NCI-H82 treated with DMSO at 0.1 percent for 48 hours (cell line): ENCODE data around the gene THADA.

ENCODE experiments used
- DNase-seq: peaks from one replicate; lab custom pipeline; 2025; ENCODE audit not compliant: unreplicated experiment; lab: John Stamatoyannopoulos, UW

The THADA gene

GRCh38 chr2:43363120-43363519 is 232.7 kb downstream of the THADA start:
- no peak for DNase-seq

GRCh38 chr2:43361286-43361685 is 234.6 kb downstream of the THADA start:
- DNase-seq, result no peak

- DNase-seq, result no peak
Observed at GRCh38 chr2:43360137-43360536, 235.7 kb downstream of the THADA start.

- DNase-seq, result peak; percentile 91
Observed at GRCh38 chr2:43358410-43359201, 237.2 kb downstream of the THADA start.

GRCh38 chr2:43356774-43357173 is 239.1 kb downstream of the THADA start:
- DNase-seq, result no peak

GRCh38 chr2:43355399-43355798 is 240.4 kb downstream of the THADA start:
- DNase-seq, result no peak

- no peak for DNase-seq
Observed at GRCh38 chr2:43349904-43350303, 245.9 kb downstream of the THADA start.

GRCh38 chr2:43348908-43349661 is 246.8 kb downstream of the THADA start:
- DNase-seq, result no peak

GRCh38 chr2:43347746-43348145 is 248.1 kb downstream of the THADA start:
- no peak for DNase-seq

GRCh38 chr2:43346602-43347567 is 249.0 kb downstream of the THADA start:
- DNase-seq, result no peak

GRCh38 chr2:43345872-43346271 is 250.0 kb downstream of the THADA start:
- no peak for DNase-seq

- no peak for DNase-seq
Observed at GRCh38 chr2:43345391-43345813, 250.4 kb downstream of the THADA start.

- DNase-seq, result no peak
Observed at GRCh38 chr2:43344868-43345373, 250.9 kb downstream of the THADA start.

GRCh38 chr2:43343573-43344304 is 252.1 kb downstream of the THADA start:
- DNase-seq, result no peak

- no peak for DNase-seq
Observed at GRCh38 chr2:43341959-43342757, 253.7 kb downstream of the THADA start.

- DNase-seq, result no peak
Observed at GRCh38 chr2:43340945-43341356, 254.9 kb downstream of the THADA start.

- no peak for DNase-seq
Observed at GRCh38 chr2:43340066-43340465, 255.8 kb downstream of the THADA start.

GRCh38 chr2:43333656-43334144 is 262.1 kb downstream of the THADA start:
- no peak for DNase-seq

- DNase-seq, result no peak
Observed at GRCh38 chr2:43333101-43333655, 262.7 kb downstream of the THADA start.
